Left lung (tissue), 10 donors: Measurements from ENCODE around the gene ZNF689. TPM values are rescaled to one million over a fixed set of nuclear protein-coding genes. Genes with fewer than 3 reads are reported as not detected.
A peak's percentile ranks its signal among the peaks of the same experiment; 100 is the strongest.

Experiments
- ATAC-seq: fragments of 200-7000 bp; cut with Tn5 transposase; one replicate; pipeline ENCODE4 v1.9.1; 2020; ENCODE audit warnings: moderate library complexity
- DNase-seq, 4 donors: peaks; one replicate each; pipeline ENCODE4 v3.0.0-alpha.2; 2013 to 2020
- H3K27ac ChIP-seq, 2 donors: fragments of 200-600 bp; sonication (generic) in 1 of 2; one replicate each; pipeline versions ENCODE4 v1.5.0 to v1.8.0; 2020 to 2021
- H3K27me3 ChIP-seq, 2 donors: fragments of 200-600 bp; sonication (generic) in 1 of 2; one replicate each; pipeline versions ENCODE4 v1.5.0 to v1.8.0; 2020 to 2021
- H3K36me3 ChIP-seq, 2 donors: fragments of 200-600 bp; sonication (generic) in 1 of 2; one replicate each; pipeline versions ENCODE4 v1.5.0 to v1.8.0; 2020 to 2021
- H3K4me1 ChIP-seq, 2 donors: fragments of 200-600 bp; one replicate each; pipeline ENCODE4 v1.8.0; 2021
- H3K4me3 ChIP-seq, 2 donors: fragments of 200-600 bp; sonication (generic) in 1 of 2; one replicate each; pipeline versions ENCODE4 v1.5.0 to v1.8.0; 2020 to 2021; ENCODE audit warnings: mild to moderate bottlenecking in 1 of 2
- H3K9me3 ChIP-seq, 2 donors: fragments of 200-600 bp; sonication (generic) in 1 of 2; one replicate each; pipeline versions ENCODE4 v1.5.0 to v1.8.0; 2020 to 2021
- intact Hi-C, 2 donors: fragments of 100-400 bp; cut with DNase I; formaldehyde crosslinking; loops; one replicate each; pipeline versions ENCODE4 v1.11.2 to v1.14.2; 2022
- polyA plus RNA-seq, 6 donors: library from polyadenylated mRNA; unstranded; fragments of 120-200 nt; gene quantifications; one replicate each; pipeline ENCODE4 v1.2.1, GENCODE V29; 2013; ENCODE audit not compliant: insufficient read length in 6 of 6
- total RNA-seq, 2 donors: library from RNA; stranded (reverse); fragmentation: NEBNext Ultra II Directional; extraction: Animal tissue kit (Norgen Biotek cat#: 25700); gene quantifications; one replicate each; pipeline ENCODE4 v1.2.1, GENCODE V29; 2021
- TF ChIP-seq, protein P1 (sequence below), 2 donors: fragments of 200-600 bp; sonication (generic) in 1 of 2; IDR thresholded peaks; one replicate each; pipeline versions ENCODE4 v1.5.0 to v1.8.0; 2021; ENCODE audit warnings: antibody characterized with exemption in 2 of 2
- donor health status: DM: no; HTN: yes; CAD: no.
- donor health status: DM: no; HTN: no; CAD: no.

Gene ZNF689
- total and polyA plus RNA-seq, 8 donors: 5.4 to 9.9 (median 8.1) TPM

DNA sequence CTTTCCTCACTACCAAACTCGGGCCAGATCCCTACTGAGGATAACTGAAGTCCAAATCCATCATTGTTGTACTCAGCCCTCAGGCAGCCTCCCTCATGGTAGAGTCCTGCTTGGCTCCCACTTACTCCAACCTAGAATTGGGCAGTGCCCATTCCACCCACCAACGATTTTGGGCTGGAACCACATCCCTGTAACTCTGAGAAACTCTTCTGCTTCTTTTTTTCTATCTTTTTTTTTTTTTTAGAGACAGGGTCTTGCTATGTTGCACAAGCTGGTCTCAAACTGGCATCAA is 41.8 kb upstream of the ZNF689 start:
- no peaks in the 10 kb centered on the region for H3K9me3 ChIP-seq
- peaks cover 0 to 48% of the 10 kb centered on the region in 2 donors for H3K36me3 ChIP-seq
- peaks cover 10 to 37% of the 10 kb centered on the region in 2 donors for H3K4me1 ChIP-seq
- H3K27ac ChIP-seq: peak overlapping the region; percentile 91 to 96
- TF ChIP-seq, protein P1, sequence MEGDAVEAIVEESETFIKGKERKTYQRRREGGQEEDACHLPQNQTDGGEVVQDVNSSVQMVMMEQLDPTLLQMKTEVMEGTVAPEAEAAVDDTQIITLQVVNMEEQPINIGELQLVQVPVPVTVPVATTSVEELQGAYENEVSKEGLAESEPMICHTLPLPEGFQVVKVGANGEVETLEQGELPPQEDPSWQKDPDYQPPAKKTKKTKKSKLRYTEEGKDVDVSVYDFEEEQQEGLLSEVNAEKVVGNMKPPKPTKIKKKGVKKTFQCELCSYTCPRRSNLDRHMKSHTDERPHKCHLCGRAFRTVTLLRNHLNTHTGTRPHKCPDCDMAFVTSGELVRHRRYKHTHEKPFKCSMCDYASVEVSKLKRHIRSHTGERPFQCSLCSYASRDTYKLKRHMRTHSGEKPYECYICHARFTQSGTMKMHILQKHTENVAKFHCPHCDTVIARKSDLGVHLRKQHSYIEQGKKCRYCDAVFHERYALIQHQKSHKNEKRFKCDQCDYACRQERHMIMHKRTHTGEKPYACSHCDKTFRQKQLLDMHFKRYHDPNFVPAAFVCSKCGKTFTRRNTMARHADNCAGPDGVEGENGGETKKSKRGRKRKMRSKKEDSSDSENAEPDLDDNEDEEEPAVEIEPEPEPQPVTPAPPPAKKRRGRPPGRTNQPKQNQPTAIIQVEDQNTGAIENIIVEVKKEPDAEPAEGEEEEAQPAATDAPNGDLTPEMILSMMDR (IDR thresholded peaks at IDR 0.05): no peak
- ATAC-seq (no peak), DNase-seq (no peak)
- no peaks in the 10 kb centered on the region for H3K27me3 ChIP-seq
- H3K4me3 ChIP-seq: peak overlapping the region; percentile 52 to 97
- intact Hi-C loops: no loop called here

DNA sequence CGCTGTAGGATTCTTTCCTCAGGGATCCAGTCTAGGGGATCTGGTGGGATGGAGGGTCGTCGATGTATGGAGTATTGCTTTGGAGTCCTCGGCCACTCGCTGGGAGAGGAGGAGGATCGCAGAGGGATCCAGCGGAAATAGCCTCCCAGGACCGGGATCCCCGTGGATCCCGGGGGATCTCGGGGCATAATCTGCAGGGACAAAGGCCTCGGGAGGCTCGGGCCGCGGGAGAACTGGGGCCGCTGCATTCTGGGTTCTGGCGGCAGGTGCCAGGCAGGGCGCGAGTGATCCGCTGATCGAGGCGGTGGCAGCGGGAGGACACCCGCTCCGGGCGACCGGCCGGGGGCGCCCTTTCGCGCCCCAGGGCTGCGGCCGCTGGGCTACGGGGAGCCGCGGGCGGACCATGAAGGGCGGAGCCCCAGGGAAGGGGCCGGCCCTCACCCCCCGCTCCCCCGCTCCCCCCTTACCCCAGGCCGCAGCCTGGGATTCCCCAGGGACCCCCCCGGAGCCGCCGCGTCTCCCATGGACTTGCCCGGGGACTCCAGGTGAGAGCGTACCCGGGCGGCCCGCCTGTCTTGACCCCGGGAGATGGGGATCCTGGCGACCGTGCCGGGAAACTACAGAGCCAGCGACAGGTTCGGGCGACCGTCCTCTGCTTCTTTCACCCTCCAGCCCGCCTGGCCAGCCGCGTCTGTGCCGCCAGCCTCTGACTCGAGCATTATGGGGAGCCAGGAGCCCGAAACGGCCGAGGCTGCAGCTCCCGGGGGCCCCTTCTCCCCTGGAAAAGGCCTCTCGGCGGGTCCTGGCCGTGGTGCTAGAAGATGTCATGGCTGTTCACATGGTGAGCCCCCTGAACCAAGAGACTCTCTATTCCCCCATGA is 41.2 kb upstream of the ZNF689 start:
- Histone ChIP-seq H3K4me1 (peaks cover 8 to 31% of the 10 kb centered on the region in 2 donors), H3K27me3 (no peaks in the 10 kb centered on the region), H3K9me3 (no peaks in the 10 kb centered on the region), H3K27ac (peak overlapping the region; percentile 91 to 96), H3K36me3 (peaks cover 0 to 42% of the 10 kb centered on the region in 2 donors), H3K4me3 (peak overlapping the region; percentile 52 to 97)
- TF ChIP-seq, protein P1 (IDR thresholded peaks at IDR 0.05): peak; percentile 58 to 64
- DNase-seq (peak in 3 of 4 donors; percentile 67 to 94 (median 72)), ATAC-seq (peak; percentile 85)
- intact Hi-C loops: no loop called here

DNA sequence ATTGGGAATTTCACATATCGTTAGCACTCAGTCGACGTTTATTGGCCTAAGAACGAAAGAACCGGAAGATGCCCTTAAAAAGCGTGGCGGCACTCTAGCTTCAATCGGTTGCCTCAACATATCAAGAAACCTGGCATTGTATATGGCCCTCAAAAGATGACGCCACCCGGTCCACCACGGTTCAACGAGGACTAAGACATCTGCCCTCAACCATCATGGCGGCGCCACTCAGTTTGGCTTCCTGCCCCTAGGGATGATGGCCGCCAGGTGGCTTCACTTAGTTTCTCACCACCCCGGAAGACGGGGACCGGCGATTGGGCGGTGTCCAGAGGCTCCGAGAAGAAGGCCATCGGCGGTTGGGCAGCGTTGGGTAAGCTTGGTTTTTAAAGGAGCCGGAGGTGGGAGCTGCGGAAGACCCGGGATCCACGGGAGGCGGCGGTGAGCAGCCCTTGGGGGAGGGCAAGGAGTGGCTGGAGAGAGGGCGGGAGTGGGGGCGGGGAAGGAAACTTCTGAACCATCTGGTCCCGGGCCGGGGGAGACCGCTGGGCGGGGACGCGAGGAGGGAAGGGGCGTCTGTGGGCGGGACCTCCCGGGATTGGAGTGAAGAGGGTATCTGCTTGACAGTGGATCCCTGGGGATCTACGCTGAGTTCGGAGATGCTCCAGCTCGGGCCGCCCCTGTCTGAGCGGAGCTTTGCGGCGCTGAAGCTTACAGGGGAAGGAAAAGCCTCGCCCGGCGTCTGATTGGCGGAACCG is 40.4 kb upstream of the ZNF689 start, which contains the start of gene PRR14:
TSS of gene PRR14 (plus strand) at position 592 of the 755 bp plus-strand sequence. CDS start 686 bp downstream, outside the sequence.
- intact Hi-C loops: no loop called here

DNA sequence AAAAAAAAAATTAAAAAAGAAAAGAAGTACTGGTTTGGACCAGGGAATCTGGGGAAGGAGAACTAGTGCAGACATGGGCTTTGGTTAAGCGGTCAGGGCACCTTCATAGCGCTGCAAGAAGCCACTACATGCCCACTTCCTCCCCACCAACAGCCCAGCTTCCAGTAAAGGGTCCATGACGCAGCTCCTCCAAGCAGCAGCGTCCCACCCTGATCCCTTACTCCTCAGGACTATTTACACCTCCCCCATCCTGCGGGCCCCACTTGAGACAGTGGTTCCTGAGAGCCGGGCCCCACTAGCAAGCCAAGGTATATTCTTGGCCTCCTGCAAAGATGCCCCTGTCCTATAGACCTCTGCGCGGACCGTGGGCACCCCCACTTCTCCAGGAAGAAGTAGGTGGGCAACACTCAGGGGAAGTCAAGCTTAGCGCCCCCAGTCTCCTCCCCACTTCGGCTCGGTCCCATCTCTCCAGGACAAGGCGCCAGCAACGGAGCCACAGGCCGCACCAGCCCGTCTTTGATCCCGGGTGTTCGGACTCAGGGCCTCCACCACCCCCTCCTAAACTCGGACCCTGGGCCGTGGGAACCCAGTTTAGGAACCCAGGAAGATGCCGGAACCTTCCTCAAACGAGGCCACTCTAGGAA is 39.7 kb upstream of the ZNF689 start:
- Histone ChIP-seq H3K27me3 (no peaks in the 10 kb centered on the region), H3K9me3 (no peaks in the 10 kb centered on the region), H3K4me1 (peaks cover 8 to 29% of the 10 kb centered on the region in 2 donors), H3K36me3 (peaks cover 0 to 27% of the 10 kb centered on the region in 2 donors), H3K27ac (peak overlapping the region; percentile 91 to 96), H3K4me3 (peak overlapping the region; percentile 52 to 97)
- TF ChIP-seq, protein P1 (IDR thresholded peaks at IDR 0.05): no peak
- DNase-seq: peak in 2 of 4 donors; percentile 28 to 58
- intact Hi-C loops: no loop called here
- no peak for ATAC-seq

More for the DNA sequence above, 40.4 kb upstream of the ZNF689 start, which contains the start of gene PRR14:
- DNase-seq (peak; percentile 99 to 100 (median 100)), ATAC-seq (peak; percentile 93)
- Histone ChIP-seq H3K4me1 (peaks cover 8 to 29% of the 10 kb centered on the region in 2 donors), H3K27ac (peak within 1 kb of the TSS; percentile 91 to 96), H3K27me3 (no peaks in the 10 kb centered on the region), H3K9me3 (no peaks in the 10 kb centered on the region), H3K36me3 (peaks cover 0 to 34% of the 10 kb centered on the region in 2 donors), H3K4me3 (peak within 1 kb of the TSS; percentile 52 to 97)
- TF ChIP-seq, protein P1 (IDR thresholded peaks at IDR 0.05): peak in 1 of 2 donors; percentile 66
